ENCODE results near the gene GRIN2C. TPM values are rescaled to one million over a fixed set of nuclear protein-coding genes. Genes with fewer than 3 reads are reported as not detected.

The GRIN2C gene
- total RNA-seq, 6 experiments from 2014 or later, result 0.05 to 0.07 TPM; not detected in 4

GRCh38 chr17:74877592-74878548 is 18.2 kb upstream of the GRIN2C start:
- no peak for TF ChIP-seq CTCF (IDR thresholded peaks at IDR 0.05)
- Mint-ChIP-seq H3K36me3 (ENCODE audit: low read depth) (no peaks in the 10 kb centered on the region), H3K27ac (no peak overlapping the region), H3K9me3 (no peaks in the 10 kb centered on the region), H3K4me1 (ENCODE audit: low read depth) (peaks cover 6% of the 10 kb centered on the region), H3K27me3 (ENCODE audit: insufficient read depth) (peaks cover 29% of the 10 kb centered on the region), H3K4me3 (no peak overlapping the region)
- DNase-seq, result no peak

GRCh38 chr17:74875977-74876593 is 16.4 kb upstream of the GRIN2C start:
- Mint-ChIP-seq H3K27ac (no peak overlapping the region), H3K36me3 (ENCODE audit: low read depth) (peaks cover 9% of the 10 kb centered on the region; the same call in 1 of the 2 replicates), H3K4me3 (no peak overlapping the region), H3K4me1 (ENCODE audit: low read depth) (peaks cover 23% of the 10 kb centered on the region), H3K9me3 (no peaks in the 10 kb centered on the region), H3K27me3 (ENCODE audit: insufficient read depth) (peaks cover 18% of the 10 kb centered on the region)
- TF ChIP-seq CTCF (IDR thresholded peaks at IDR 0.05), result no peak
- no peak for DNase-seq

- no peak overlapping the region for H3K27ac Mint-ChIP-seq
- H3K27me3 Mint-ChIP-seq (ENCODE audit: insufficient read depth), result peaks cover 15% of the 10 kb centered on the region
Measured at GRCh38 chr17:74875155-74875976, 15.7 kb upstream of the GRIN2C start.

GRCh38 chr17:74874615-74875037 is 14.9 kb upstream of the GRIN2C start:
- Mint-ChIP-seq H3K4me1 (ENCODE audit: low read depth) (peaks cover 32% of the 10 kb centered on the region), H3K27ac (no peak overlapping the region), H3K27me3 (ENCODE audit: insufficient read depth) (peaks cover 12% of the 10 kb centered on the region), H3K4me3 (no peak overlapping the region), H3K36me3 (ENCODE audit: low read depth) (peaks cover 11% of the 10 kb centered on the region; the same call in 1 of the 2 replicates), H3K9me3 (no peaks in the 10 kb centered on the region)
- no peak for DNase-seq
- TF ChIP-seq CTCF (IDR thresholded peaks at IDR 0.05), result no peak

More at GRCh38 chr17:74875155-74875976, 15.7 kb upstream of the GRIN2C start:
- DNase-seq, result no peak
- TF ChIP-seq CTCF (IDR thresholded peaks at IDR 0.05), result no peak
- peaks cover 30% of the 10 kb centered on the region for H3K4me1 Mint-ChIP-seq (ENCODE audit: low read depth)
- no peaks in the 10 kb centered on the region for H3K9me3 Mint-ChIP-seq
- peaks cover 11% of the 10 kb centered on the region; the same call in 1 of the 2 replicates for H3K36me3 Mint-ChIP-seq (ENCODE audit: low read depth)
- no peak overlapping the region for H3K4me3 Mint-ChIP-seq

Data from HFFc6 (cell line).